Astrocyte (in vitro differentiated cells and primary cell): Measurements from ENCODE around the gene ZMAT2. TPM values are rescaled to one million over a fixed set of nuclear protein-coding genes. Genes with fewer than 3 reads are reported as not detected.

Source experiments
- DNase-seq: peaks from one replicate; pipeline ENCODE4 v3.0.0-alpha.2; 2010; ENCODE audit warnings: low read depth
- FAIRE-seq: peaks from 2 replicates; lab custom pipeline; 2011; peaks lifted over from hg19 to GRCh38; lab: Jason Lieb, UNC
- H2AFZ ChIP-seq: 2 replicates; pipeline ENCODE4 v1.6.0; 2012; ENCODE audit warnings: low read depth, low read length, inconsistent platforms
- H3K27ac ChIP-seq: 2 replicates; pipeline ENCODE4 v1.5.1; 2011; ENCODE audit warnings: low read depth, low read length, inconsistent platforms
- H3K27me3 ChIP-seq: 2 replicates; pipeline ENCODE4 v1.6.0; 2011; ENCODE audit warnings: low read length, inconsistent platforms; ENCODE audit not compliant: insufficient read depth
- H3K36me3 ChIP-seq: 2 replicates; pipeline ENCODE4 v1.5.1; 2011; ENCODE audit warnings: low read length, inconsistent platforms; ENCODE audit not compliant: insufficient read depth
- H3K4me1 ChIP-seq: 2 replicates; pipeline ENCODE4 v1.5.1; 2011; ENCODE audit warnings: low read length, inconsistent platforms; ENCODE audit not compliant: insufficient read depth
- H3K4me2 ChIP-seq: 2 replicates; pipeline ENCODE4 v1.6.0; 2012; ENCODE audit warnings: low read length, inconsistent platforms
- H3K4me3 ChIP-seq: 2 replicates; pipeline ENCODE4 v1.5.1; 2011; ENCODE audit warnings: low read depth, mild to moderate bottlenecking, low read length, inconsistent platforms; ENCODE audit not compliant: insufficient read depth
- H3K79me2 ChIP-seq: 2 replicates; pipeline ENCODE4 v1.6.0; 2012; ENCODE audit warnings: mild to moderate bottlenecking, low read length, inconsistent platforms; ENCODE audit not compliant: insufficient read depth
- H3K9ac ChIP-seq: 2 replicates; pipeline ENCODE4 v1.6.0; 2012; ENCODE audit warnings: mild to moderate bottlenecking, low read length, inconsistent platforms
- H3K9me3 ChIP-seq: 2 replicates; pipeline ENCODE4 v1.5.1; 2012; ENCODE audit warnings: low read depth, mild to moderate bottlenecking, low read length, inconsistent platforms; ENCODE audit not compliant: insufficient read depth
- H4K20me1 ChIP-seq: 2 replicates; pipeline ENCODE4 v1.6.0; 2012; ENCODE audit warnings: low read length, inconsistent platforms; ENCODE audit not compliant: insufficient read depth
- H3K27ac Mint-ChIP-seq: one replicate; pipeline ENCODE4 v1.8.0; 2021; ENCODE audit warnings: mild to moderate bottlenecking, mixed read lengths; ENCODE audit not compliant: unreplicated experiment
- H3K27me3 Mint-ChIP-seq: one replicate; pipeline ENCODE4 v1.8.0; 2021; ENCODE audit warnings: low read depth, mixed read lengths; ENCODE audit not compliant: unreplicated experiment
- H3K36me3 Mint-ChIP-seq: one replicate; pipeline ENCODE4 v1.8.0; 2021; ENCODE audit warnings: low read depth, mixed read lengths; ENCODE audit not compliant: unreplicated experiment
- H3K4me1 Mint-ChIP-seq: one replicate; pipeline ENCODE4 v1.8.0; 2021; ENCODE audit warnings: low read depth, mixed read lengths; ENCODE audit not compliant: unreplicated experiment
- H3K4me3 Mint-ChIP-seq: one replicate; pipeline ENCODE4 v1.8.0; 2021; ENCODE audit warnings: mild to moderate bottlenecking, moderate library complexity, mixed read lengths; ENCODE audit not compliant: unreplicated experiment
- H3K9me3 Mint-ChIP-seq: one replicate; pipeline ENCODE4 v1.8.0; 2021; ENCODE audit warnings: mild to moderate bottlenecking, mixed read lengths; ENCODE audit not compliant: unreplicated experiment
- CTCF ChIP-seq: IDR thresholded peaks from 2 replicates; pipeline ENCODE4 v1.5.1; 2011; ENCODE audit warnings: low read depth, mild to moderate bottlenecking, inconsistent platforms, low read length, moderate library complexity; ENCODE audit not compliant: insufficient read depth
- EZH2 ChIP-seq: IDR thresholded peaks from 2 replicates; pipeline ENCODE4 v1.6.1; 2012; ENCODE audit warnings: mild to moderate bottlenecking, low read length, inconsistent platforms; ENCODE audit not compliant: insufficient read depth
- total RNA-seq: library from RNA; stranded (reverse); gene quantifications from 2 replicates; pipeline ENCODE4 v1.2.1, GENCODE V29; 2021

ZMAT2 gene
- total RNA-seq, 1 donor from 2014 or later: 57.4 TPM

DNA sequence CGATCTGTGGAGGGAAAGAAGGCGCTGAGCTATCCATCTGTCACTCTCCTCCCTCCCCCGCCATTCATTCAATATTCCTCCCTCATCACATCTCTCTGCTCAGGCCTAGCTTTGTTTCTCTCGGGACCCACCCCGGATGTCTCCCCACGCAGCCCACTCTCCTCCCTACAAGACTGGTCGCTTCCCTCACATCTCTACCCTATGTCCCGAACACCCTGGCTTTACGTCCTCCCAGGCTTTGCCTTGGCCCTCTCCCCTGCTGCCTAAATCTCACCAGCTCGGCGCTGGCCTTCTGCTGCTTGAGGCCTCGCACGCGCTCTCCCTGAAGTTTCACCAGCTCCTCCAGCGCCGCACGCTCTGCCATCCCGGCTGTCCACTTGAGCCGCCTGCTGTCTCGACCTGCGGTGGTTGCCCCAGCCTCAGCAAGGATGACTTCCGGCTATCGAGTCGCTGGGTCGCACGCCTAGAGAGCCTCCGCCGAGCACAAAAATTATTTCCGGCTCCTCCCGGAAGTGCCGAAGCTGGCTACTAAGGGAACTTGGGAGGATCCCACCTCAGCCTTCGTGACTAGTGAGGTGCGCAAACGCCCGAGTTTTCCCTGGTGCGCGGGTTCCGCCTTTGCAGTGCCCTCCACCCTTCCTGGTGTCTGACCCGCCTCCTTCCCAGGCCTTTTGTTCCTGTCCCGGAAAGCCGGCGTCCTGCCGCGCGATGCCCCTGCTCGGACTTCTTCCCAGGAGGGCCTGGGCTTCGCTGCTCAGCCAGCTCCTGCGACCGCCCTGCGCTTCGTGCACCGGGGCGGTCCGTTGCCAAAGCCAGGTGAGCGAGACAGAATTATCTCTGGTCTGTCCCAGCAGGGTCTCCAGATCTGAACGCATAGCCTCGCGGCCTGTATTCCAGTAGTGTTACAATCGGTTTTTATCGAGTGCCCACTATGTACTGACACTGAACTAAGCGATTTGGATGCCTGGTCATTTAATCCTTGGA is 9.0 kb upstream of the ZMAT2 start, which contains the start of the genes HARS1 and HARS2:
Gene HARS1 (minus strand): TSS at position 430 of the 984 bp plus-strand sequence. CDS start 66 bp downstream, at position 364.
Gene HARS2 (plus strand): TSS at position 515 of the 984 bp plus-strand sequence. CDS start 194 bp downstream, at position 709.
- Histone ChIP-seq H4K20me1 (peaks cover 23% of the 10 kb centered on the region), H3K9ac (peak within 1 kb of the TSS; percentile 97), H3K36me3 (peaks cover 39% of the 10 kb centered on the region), H3K4me2 (peak within 1 kb of the TSS; percentile 92), H3K27me3 (no peaks in the 10 kb centered on the region), H3K4me3 (peak within 1 kb of the TSS; percentile 98), H3K27ac (peak within 1 kb of the TSS; percentile 76), H3K9me3 (no peaks in the 10 kb centered on the region), H3K4me1 (peaks cover 10% of the 10 kb centered on the region), H2AFZ (peak within 1 kb of the TSS; percentile 96), H3K79me2 (peaks cover 89% of the 10 kb centered on the region)
- Mint-ChIP-seq H3K9me3 (no peaks in the 10 kb centered on the region), H3K27ac (peak within 1 kb of the TSS; percentile 82), H3K36me3 (peaks cover 14% of the 10 kb centered on the region), H3K4me3 (peak within 1 kb of the TSS; percentile 96), H3K4me1 (peaks cover 18% of the 10 kb centered on the region), H3K27me3 (no peaks in the 10 kb centered on the region)
- peak; percentile 94 for DNase-seq
- FAIRE-seq: no peak
- TF ChIP-seq EZH2 (no peak), CTCF (no peak)

- Histone ChIP-seq H3K36me3 (peaks cover 52% of the 10 kb centered on the region), H3K27me3 (no peaks in the 10 kb centered on the region), H2AFZ (no peak overlapping the region), H3K4me2 (no peak overlapping the region), H3K27ac (no peak overlapping the region), H3K79me2 (peaks cover 64% of the 10 kb centered on the region), H4K20me1 (peaks cover 26% of the 10 kb centered on the region), H3K9ac (no peak overlapping the region), H3K4me1 (peaks cover 10% of the 10 kb centered on the region), H3K4me3 (no peak overlapping the region), H3K9me3 (no peaks in the 10 kb centered on the region)
- DNase-seq (no peak), FAIRE-seq (no peak)
- TF ChIP-seq EZH2 (no peak), CTCF (no peak)
- Mint-ChIP-seq H3K4me3 (peak overlapping the region; percentile 45), H3K27me3 (no peaks in the 10 kb centered on the region), H3K36me3 (peaks cover 18% of the 10 kb centered on the region), H3K9me3 (no peaks in the 10 kb centered on the region), H3K4me1 (peaks cover 20% of the 10 kb centered on the region), H3K27ac (no peak overlapping the region)
These were observed 6.0 kb upstream of the ZMAT2 start for GRCh38 chr5:140694276-140694675.
